WERI-Rb-1 (cell line): Measurements from ENCODE around the gene TTLL5.

ENCODE experiments used
- DNase-seq: peaks from one replicate; pipeline ENCODE4 v3.0.0-alpha.2; 2020
- H3K27ac ChIP-seq: fragments of 250-450 bp; sonication (Bioruptor Pico); 2 replicates; pipeline ENCODE4 v1.5.1; 2020; ENCODE audit warnings: mild to moderate bottlenecking, moderate library complexity
- H3K27me3 ChIP-seq: fragments of 250-450 bp; sonication (Bioruptor Pico); 2 replicates; pipeline ENCODE4 v1.5.1; 2021; ENCODE audit warnings: mild to moderate bottlenecking, low read depth, moderate library complexity; ENCODE audit not compliant: insufficient read depth, severe bottlenecking
- H3K36me3 ChIP-seq: fragments of 250-450 bp; sonication (Bioruptor Pico); 2 replicates; pipeline ENCODE4 v1.5.1; 2020; ENCODE audit warnings: mild to moderate bottlenecking, moderate library complexity
- H3K4me3 ChIP-seq: 2 replicates; pipeline ENCODE4 v1.5.1; 2011; ENCODE audit warnings: low read depth, mild to moderate bottlenecking, control low read depth, low read length
- H3K9me3 ChIP-seq: fragments of 250-450 bp; sonication (Bioruptor Pico); 2 replicates; pipeline ENCODE4 v1.5.1; 2021; ENCODE audit warnings: mild to moderate bottlenecking, moderate library complexity; ENCODE audit not compliant: severe bottlenecking
- TF ChIP-seq, protein P1 (sequence below): IDR thresholded peaks from 2 replicates; pipeline ENCODE4 v1.5.1; 2011; ENCODE audit warnings: low read depth, mild to moderate bottlenecking, control low read depth, inconsistent platforms, low read length

Gene TTLL5

DNA sequence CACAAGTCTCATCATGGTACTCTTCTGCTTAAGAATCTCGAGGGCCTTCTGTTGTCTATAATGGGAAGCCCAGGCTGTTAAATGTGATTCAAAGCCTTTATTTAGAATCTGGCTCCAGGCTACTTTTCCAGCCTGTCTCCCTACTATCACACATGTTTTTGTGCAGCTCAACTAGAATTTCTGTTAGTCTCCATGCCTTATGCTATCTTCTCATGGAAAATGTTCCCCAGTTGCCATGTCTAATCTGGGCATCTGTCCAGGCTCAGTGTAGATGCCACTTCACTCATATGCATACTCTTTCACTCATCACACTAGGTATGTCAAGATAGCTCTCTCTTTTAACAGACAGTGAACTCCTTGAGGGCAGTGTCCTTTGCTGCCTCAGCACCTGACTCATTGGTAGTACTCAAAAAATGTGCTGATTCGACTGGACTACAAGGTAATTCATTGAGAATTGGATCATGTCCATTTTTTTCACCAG lies 145.3 kb downstream of the TTLL5 start:
- Histone ChIP-seq H3K4me3 (no peak overlapping the region), H3K36me3 (peaks cover 5% of the 10 kb centered on the region), H3K9me3 (no peaks in the 10 kb centered on the region), H3K27ac (no peak overlapping the region), H3K27me3 (no peaks in the 10 kb centered on the region)
- no peak for DNase-seq
- TF ChIP-seq, protein P1, sequence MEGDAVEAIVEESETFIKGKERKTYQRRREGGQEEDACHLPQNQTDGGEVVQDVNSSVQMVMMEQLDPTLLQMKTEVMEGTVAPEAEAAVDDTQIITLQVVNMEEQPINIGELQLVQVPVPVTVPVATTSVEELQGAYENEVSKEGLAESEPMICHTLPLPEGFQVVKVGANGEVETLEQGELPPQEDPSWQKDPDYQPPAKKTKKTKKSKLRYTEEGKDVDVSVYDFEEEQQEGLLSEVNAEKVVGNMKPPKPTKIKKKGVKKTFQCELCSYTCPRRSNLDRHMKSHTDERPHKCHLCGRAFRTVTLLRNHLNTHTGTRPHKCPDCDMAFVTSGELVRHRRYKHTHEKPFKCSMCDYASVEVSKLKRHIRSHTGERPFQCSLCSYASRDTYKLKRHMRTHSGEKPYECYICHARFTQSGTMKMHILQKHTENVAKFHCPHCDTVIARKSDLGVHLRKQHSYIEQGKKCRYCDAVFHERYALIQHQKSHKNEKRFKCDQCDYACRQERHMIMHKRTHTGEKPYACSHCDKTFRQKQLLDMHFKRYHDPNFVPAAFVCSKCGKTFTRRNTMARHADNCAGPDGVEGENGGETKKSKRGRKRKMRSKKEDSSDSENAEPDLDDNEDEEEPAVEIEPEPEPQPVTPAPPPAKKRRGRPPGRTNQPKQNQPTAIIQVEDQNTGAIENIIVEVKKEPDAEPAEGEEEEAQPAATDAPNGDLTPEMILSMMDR: no peak

DNA sequence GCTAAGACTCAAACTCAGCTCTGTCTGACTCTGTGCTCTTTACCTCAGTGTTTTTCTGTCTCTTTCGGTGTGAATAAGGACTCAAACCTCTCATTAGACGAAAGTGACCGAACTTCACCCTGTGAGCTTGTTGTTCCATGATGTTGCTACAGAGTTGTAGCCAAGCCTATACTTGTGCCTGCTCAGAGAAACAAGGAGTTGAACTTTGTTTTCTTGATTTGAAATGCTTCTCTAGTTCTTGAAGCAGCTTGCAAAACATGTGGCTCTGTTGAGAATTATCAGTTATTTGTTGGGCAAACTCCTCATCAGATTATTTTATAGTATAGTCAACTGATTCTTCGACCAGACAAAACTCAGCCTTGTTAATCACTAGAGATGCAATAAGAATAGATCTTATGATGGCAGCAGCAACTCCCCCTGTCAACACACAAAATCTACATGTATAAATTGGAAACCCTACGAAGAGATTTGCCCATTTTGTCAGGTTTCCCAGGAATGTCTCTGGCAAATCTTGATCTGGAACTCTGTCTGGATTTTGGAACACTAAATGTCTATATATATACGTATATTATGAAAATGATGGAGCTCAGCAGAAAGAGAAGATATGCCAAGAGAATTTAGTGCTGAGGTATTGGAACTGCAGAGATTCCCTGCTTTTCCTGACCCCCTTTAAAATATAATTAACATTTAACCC lies 146.8 kb downstream of the TTLL5 start:
- DNase-seq: no peak
- Histone ChIP-seq H3K27me3 (no peaks in the 10 kb centered on the region), H3K36me3 (peaks cover 4% of the 10 kb centered on the region), H3K27ac (no peak overlapping the region), H3K4me3 (no peak overlapping the region), H3K9me3 (no peaks in the 10 kb centered on the region)
- TF ChIP-seq, protein P1: no peak

DNA sequence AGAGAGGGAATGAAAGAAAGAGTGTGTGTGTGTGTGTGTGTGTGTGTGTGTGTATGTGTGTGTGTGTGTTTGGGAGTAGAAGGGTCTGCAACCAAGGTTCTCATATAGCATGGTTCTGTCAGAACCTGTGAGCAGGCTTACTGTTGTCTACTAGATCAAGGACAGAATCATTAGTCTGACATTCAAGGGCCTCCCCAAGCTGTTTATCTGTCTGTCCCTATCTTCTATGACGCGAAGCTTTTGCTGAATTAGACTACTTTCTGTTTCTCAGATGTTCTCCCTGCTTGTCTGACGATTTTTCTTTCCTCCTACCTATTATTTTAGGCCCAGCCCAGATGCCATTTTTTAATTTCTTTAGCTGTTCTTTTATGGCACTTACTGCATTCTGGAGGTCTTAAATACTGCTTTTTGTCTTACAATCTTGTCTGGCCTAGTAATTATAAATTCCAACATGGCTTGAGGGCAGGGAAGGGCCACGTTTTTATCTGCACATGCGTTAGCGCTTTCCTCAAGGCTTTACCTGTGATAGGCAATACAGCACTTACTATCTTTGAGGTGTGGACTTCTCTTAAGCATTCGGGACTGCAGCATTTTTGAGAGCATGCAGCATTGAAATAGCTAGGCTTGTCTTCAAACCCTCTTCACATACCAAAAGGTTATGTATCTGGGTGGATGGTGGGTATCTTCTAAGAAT lies 150.2 kb downstream of the TTLL5 start:
- H3K27me3 ChIP-seq: no peaks in the 10 kb centered on the region
- no peak for DNase-seq
- TF ChIP-seq, protein P1: no peak
- H3K4me3 ChIP-seq: no peak overlapping the region
- no peak overlapping the region for H3K27ac ChIP-seq
- peaks cover 4% of the 10 kb centered on the region for H3K36me3 ChIP-seq
- no peaks in the 10 kb centered on the region for H3K9me3 ChIP-seq

DNA sequence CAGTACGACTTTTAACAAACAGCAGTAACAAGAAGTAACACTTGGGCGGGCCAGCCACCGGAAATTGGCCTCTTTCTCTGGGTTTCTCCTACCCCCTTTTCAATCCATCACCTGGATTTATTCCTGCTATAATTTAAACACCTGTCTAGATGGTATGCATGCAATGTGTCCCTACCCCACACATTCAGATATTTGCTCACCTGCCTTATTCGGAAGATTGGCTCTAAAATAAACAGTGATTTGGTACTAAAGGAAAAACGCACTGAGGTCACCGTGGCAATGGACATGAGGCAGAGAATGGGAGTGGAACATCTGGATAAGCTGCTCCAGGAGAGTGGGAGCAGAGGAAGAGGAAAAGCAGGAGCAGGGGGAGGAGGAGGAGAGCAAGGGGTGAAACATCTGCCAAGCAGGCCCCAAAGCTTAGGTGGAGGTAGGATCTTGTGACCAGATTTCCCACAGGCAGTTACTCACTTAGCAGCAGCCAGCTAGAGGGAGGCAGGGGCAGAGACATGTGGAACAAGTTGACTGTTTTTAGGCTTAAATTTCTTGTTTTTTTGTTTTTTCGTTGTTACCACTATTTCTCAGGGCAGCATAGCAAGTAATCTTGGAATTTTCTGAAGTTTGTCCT lies 150.9 kb downstream of the TTLL5 start:
- H3K27ac ChIP-seq: no peak overlapping the region
- H3K27me3 ChIP-seq: no peaks in the 10 kb centered on the region
- H3K9me3 ChIP-seq: no peaks in the 10 kb centered on the region
- TF ChIP-seq, protein P1: no peak
- no peaks in the 10 kb centered on the region; the same call in none of the 2 replicates for H3K36me3 ChIP-seq
- DNase-seq: no peak
- no peak overlapping the region for H3K4me3 ChIP-seq

DNA sequence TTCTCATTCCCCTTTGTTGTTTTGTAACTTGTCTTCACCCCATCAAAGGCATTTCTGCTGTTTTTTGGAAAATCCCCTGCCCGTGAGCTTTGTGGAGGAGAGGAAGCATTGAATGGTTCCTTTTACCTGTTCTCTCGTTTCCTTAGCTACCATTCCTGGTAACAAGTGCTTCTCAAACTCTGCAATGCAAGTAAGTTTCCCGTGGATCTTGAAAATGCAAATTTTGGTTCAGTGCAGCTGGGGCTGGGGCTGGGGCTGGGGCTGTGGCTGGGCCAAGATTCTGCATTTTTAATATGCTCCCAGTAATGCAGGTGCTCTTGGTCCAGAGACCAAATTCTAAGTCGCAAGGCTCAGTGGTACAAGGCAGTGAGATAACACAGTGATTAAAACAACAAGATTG lies 151.6 kb downstream of the TTLL5 start:
- Histone ChIP-seq H3K9me3 (no peaks in the 10 kb centered on the region), H3K4me3 (no peak overlapping the region), H3K36me3 (no peaks in the 10 kb centered on the region; the same call in none of the 2 replicates), H3K27me3 (no peaks in the 10 kb centered on the region), H3K27ac (no peak overlapping the region)
- no peak for DNase-seq
- TF ChIP-seq, protein P1: no peak
